Mesenchymal stem cell (in vitro differentiated cells and primary cell): ENCODE results near the gene ANKRD10.

Experiments used
- DNase-seq: peaks from one replicate; pipeline ENCODE4 v3.0.0-alpha.2; 2013
- H2AFZ ChIP-seq: one replicate; pipeline ENCODE4 v1.6.1; 2013; ENCODE audit warnings: low read depth, mild to moderate bottlenecking, control low read depth, inconsistent platforms, low read length, moderate library complexity
- H2AK5ac ChIP-seq: 2 replicates; pipeline ENCODE4 v1.6.1; 2013; ENCODE audit warnings: low read length, moderate library complexity, mild to moderate bottlenecking, inconsistent platforms; ENCODE audit not compliant: severe bottlenecking
- H2BK120ac ChIP-seq: one replicate; pipeline ENCODE4 v1.6.1; 2013; ENCODE audit warnings: low read depth, mild to moderate bottlenecking, inconsistent platforms, low read length, moderate library complexity
- H2BK12ac ChIP-seq, 2 experiments: one replicate each; pipeline ENCODE4 v1.6.1; 2013; ENCODE audit warnings: inconsistent platforms in 2 of 2, low read length in 2 of 2, mild to moderate bottlenecking in 2 of 2, moderate library complexity in 2 of 2, control low read depth in 1 of 2
- H2BK15ac ChIP-seq: one replicate; pipeline ENCODE4 v1.6.1; 2013; ENCODE audit warnings: mild to moderate bottlenecking, low read depth, inconsistent platforms; ENCODE audit not compliant: poor library complexity, severe bottlenecking
- H2BK5ac ChIP-seq: 2 replicates; pipeline ENCODE4 v1.6.1; 2013; ENCODE audit warnings: low read depth, mild to moderate bottlenecking, low read length, control low read depth, inconsistent platforms; ENCODE audit not compliant: poor library complexity, severe bottlenecking
- H3K14ac ChIP-seq, 2 experiments: one replicate each; pipeline ENCODE4 v1.6.1; 2013; ENCODE audit warnings: inconsistent platforms in 2 of 2, low read length in 2 of 2, control low read depth in 1 of 2, mild to moderate bottlenecking in 1 of 2, moderate library complexity in 1 of 2
- H3K18ac ChIP-seq, 2 experiments: one replicate each; pipeline ENCODE4 v1.6.1; 2013; ENCODE audit warnings: inconsistent platforms in 2 of 2, low read length in 2 of 2, control low read depth in 1 of 2, low read depth in 1 of 2, mild to moderate bottlenecking in 1 of 2
- H3K23ac ChIP-seq, 2 experiments: one replicate each; pipeline ENCODE4 v1.6.1; 2013; ENCODE audit warnings: inconsistent platforms in 2 of 2, low read length in 2 of 2, mild to moderate bottlenecking in 2 of 2, moderate library complexity in 2 of 2, control low read depth in 1 of 2
- H3K27ac ChIP-seq: 2 replicates; pipeline ENCODE4 v1.5.1; 2013; ENCODE audit warnings: mild to moderate bottlenecking, moderate library complexity, low read length, control low read depth, inconsistent platforms; ENCODE audit not compliant: poor library complexity, severe bottlenecking
- H3K27me3 ChIP-seq, 2 experiments: 2 replicates each; pipeline versions ENCODE4 v1.6.1 to v1.7.0; 2013; ENCODE audit warnings: low read length in 2 of 2, mild to moderate bottlenecking in 2 of 2, moderate library complexity in 2 of 2, control low read depth in 1 of 2, inconsistent platforms in 1 of 2; ENCODE audit not compliant: control insufficient read depth in 1 of 2, insufficient read depth in 1 of 2
- H3K36me3 ChIP-seq, 2 experiments: 2 replicates each; pipeline versions ENCODE4 v1.6.1 to v1.7.0; 2013; ENCODE audit warnings: low read length in 2 of 2, control low read depth in 1 of 2, inconsistent platforms in 1 of 2, low read depth in 1 of 2, mild to moderate bottlenecking in 1 of 2; ENCODE audit not compliant: insufficient read depth in 2 of 2, control insufficient read depth in 1 of 2
- H3K4ac ChIP-seq, 2 experiments: one replicate each; pipeline ENCODE4 v1.6.1; 2013; ENCODE audit warnings: inconsistent platforms in 2 of 2, low read length in 2 of 2, mild to moderate bottlenecking in 2 of 2, moderate library complexity in 2 of 2, control low read depth in 1 of 2, low read depth in 1 of 2
- H3K4me1 ChIP-seq: 2 replicates; pipeline ENCODE4 v1.6.1; 2013; ENCODE audit warnings: low read depth, low read length, control low read depth; ENCODE audit not compliant: control insufficient read depth, insufficient read depth
- H3K4me2 ChIP-seq: 2 replicates; pipeline ENCODE4 v1.6.1; 2013; ENCODE audit warnings: low read length, mild to moderate bottlenecking, inconsistent platforms; ENCODE audit not compliant: poor library complexity, severe bottlenecking
- H3K4me3 ChIP-seq, 2 experiments: 2 replicates each; pipeline versions ENCODE4 v1.5.1 to v1.7.0; 2013; ENCODE audit warnings: low read length in 2 of 2, mild to moderate bottlenecking in 2 of 2, control low read depth in 1 of 2, low read depth in 1 of 2; ENCODE audit not compliant: insufficient read depth in 1 of 2
- H3K79me1 ChIP-seq: replicated peaks from 2 replicates; pipeline ENCODE4 v1.6.1; 2013; ENCODE audit warnings: mild to moderate bottlenecking, control low read depth, low read length, inconsistent platforms; ENCODE audit not compliant: poor library complexity, severe bottlenecking
- H3K9ac ChIP-seq: 2 replicates; pipeline ENCODE4 v1.7.0; 2013; ENCODE audit warnings: mild to moderate bottlenecking, low read length, moderate library complexity
- H3K9me3 ChIP-seq: 2 replicates; pipeline ENCODE4 v1.7.0; 2013; ENCODE audit warnings: mild to moderate bottlenecking, low read length; ENCODE audit not compliant: control insufficient read depth
- H4K8ac ChIP-seq: one replicate; pipeline ENCODE4 v1.6.1; 2013; ENCODE audit warnings: inconsistent platforms, mild to moderate bottlenecking, low read length, moderate library complexity
- H4K91ac ChIP-seq: one replicate; pipeline ENCODE4 v1.6.1; 2013; ENCODE audit warnings: mild to moderate bottlenecking, low read length, inconsistent platforms
- WGBS: methylation state at CpG from one replicate; pipeline ENCODE4 v1.1.7; 2013; ENCODE audit warnings: mixed read lengths; 5-methylcytosine and 5-hydroxymethylcytosine counted together

Gene ANKRD10

GRCh38 chr13:110868720-110869119, 46.1 kb downstream of the ANKRD10 start:
- Histone ChIP-seq H2BK12ac (peak overlapping the region in 1 of 2 experiments; percentile 82), H4K8ac (no peak overlapping the region), H3K23ac (no peak overlapping the region), H2BK5ac (no peak overlapping the region), H3K9me3 (no peaks in the 10 kb centered on the region), H3K18ac (no peak overlapping the region), H3K4me1 (peaks cover 18% of the 10 kb centered on the region), H2AFZ (no peak overlapping the region), H3K36me3 (no peaks in the 10 kb centered on the region), H2AK5ac (peak overlapping the region; percentile 22), H3K4me3 (peak overlapping the region in 1 of 2 experiments; percentile 73), H4K91ac (no peak overlapping the region), H3K27me3 (no peaks in the 10 kb centered on the region), H2BK120ac (no peak overlapping the region), H3K9ac (peak overlapping the region; percentile 83), H3K14ac (no peak overlapping the region), H2BK15ac (no peak overlapping the region), H3K4me2 (no peak overlapping the region), H3K4ac (no peak overlapping the region), H3K79me1 (no peaks in the 10 kb centered on the region), H3K27ac (no peak overlapping the region)
- DNase-seq: no peak
- WGBS: 79% methylated on average over 3 of the region's 5 CpGs

GRCh38 chr13:110867380-110867779, 47.5 kb downstream of the ANKRD10 start:
- WGBS: 87% methylated on average over 5 of the region's 6 CpGs
- H3K18ac ChIP-seq: no peak overlapping the region

GRCh38 chr13:110866491-110867170, 48.2 kb downstream of the ANKRD10 start:
- H2BK12ac ChIP-seq: no peak overlapping the region

More at GRCh38 chr13:110867380-110867779, 47.5 kb downstream of the ANKRD10 start:
- H3K9me3 ChIP-seq: no peaks in the 10 kb centered on the region
- no peak overlapping the region for H3K14ac ChIP-seq
- no peak overlapping the region for H3K9ac ChIP-seq
- no peaks in the 10 kb centered on the region for H3K79me1 ChIP-seq
- no peak overlapping the region for H2BK5ac ChIP-seq
- H3K27me3 ChIP-seq: no peaks in the 10 kb centered on the region
- no peak overlapping the region for H2BK15ac ChIP-seq
- no peak overlapping the region for H3K4me2 ChIP-seq
- peaks cover 16% of the 10 kb centered on the region for H3K4me1 ChIP-seq
- H2BK12ac ChIP-seq: no peak overlapping the region
- no peak overlapping the region for H3K27ac ChIP-seq
- H4K8ac ChIP-seq: no peak overlapping the region
- no peak for DNase-seq
- H2AK5ac ChIP-seq: no peak overlapping the region
- no peak overlapping the region for H2AFZ ChIP-seq
- H4K91ac ChIP-seq: no peak overlapping the region
- no peak overlapping the region for H3K23ac ChIP-seq
- no peak overlapping the region for H3K4me3 ChIP-seq
- no peak overlapping the region for H2BK120ac ChIP-seq
- no peak overlapping the region for H3K4ac ChIP-seq
- no peaks in the 10 kb centered on the region for H3K36me3 ChIP-seq

GRCh38 chr13:110863685-110864084, 51.2 kb downstream of the ANKRD10 start:
- Histone ChIP-seq H3K18ac (no peak overlapping the region), H3K9me3 (no peaks in the 10 kb centered on the region), H4K8ac (no peak overlapping the region), H3K23ac (no peak overlapping the region), H2BK120ac (no peak overlapping the region), H3K27ac (no peak overlapping the region), H2AFZ (no peak overlapping the region), H2BK5ac (no peak overlapping the region), H3K9ac (no peak overlapping the region), H3K4me2 (no peak overlapping the region), H2BK15ac (no peak overlapping the region), H3K4me1 (no peaks in the 10 kb centered on the region), H3K14ac (no peak overlapping the region), H2AK5ac (no peak overlapping the region), H3K4me3 (no peak overlapping the region), H3K27me3 (no peaks in the 10 kb centered on the region), H2BK12ac (no peak overlapping the region), H3K79me1 (no peaks in the 10 kb centered on the region), H3K4ac (no peak overlapping the region), H3K36me3 (no peaks in the 10 kb centered on the region), H4K91ac (no peak overlapping the region)
- DNase-seq: no peak
- WGBS: 89% methylated on average over 4 of the region's 6 CpGs

More at GRCh38 chr13:110866491-110867170, 48.2 kb downstream of the ANKRD10 start:
- Histone ChIP-seq H2BK5ac (no peak overlapping the region), H2AFZ (no peak overlapping the region), H3K36me3 (no peaks in the 10 kb centered on the region), H2AK5ac (no peak overlapping the region), H3K9ac (no peak overlapping the region), H3K79me1 (no peaks in the 10 kb centered on the region), H3K4me2 (no peak overlapping the region), H2BK15ac (no peak overlapping the region), H3K27me3 (no peaks in the 10 kb centered on the region), H3K14ac (no peak overlapping the region), H4K91ac (no peak overlapping the region), H4K8ac (no peak overlapping the region), H3K4ac (no peak overlapping the region), H3K4me3 (no peak overlapping the region), H3K9me3 (no peaks in the 10 kb centered on the region), H3K27ac (no peak overlapping the region), H2BK120ac (no peak overlapping the region), H3K23ac (no peak overlapping the region), H3K18ac (no peak overlapping the region), H3K4me1 (peaks cover 11% of the 10 kb centered on the region)
- DNase-seq: no peak
- WGBS: 92% methylated on average over 9 of the region's 11 CpGs
